NB4 (cell line): ENCODE data around the gene SOCS1.

ENCODE experiments used
- MYC ChIP-seq: IDR thresholded peaks from 2 replicates; pipeline ENCODE4 v1.6.1; 2011; ENCODE audit warnings: low read depth, low read length
- POLR2A ChIP-seq: IDR thresholded peaks from 2 replicates; pipeline ENCODE4 v1.6.1; 2011; ENCODE audit warnings: mild to moderate bottlenecking; ENCODE audit not compliant: insufficient read length; ENCODE audit errors: extremely low read depth
- TF ChIP-seq, protein P1 (sequence below): IDR thresholded peaks from one replicate; pipeline ENCODE4 v1.5.1; 2012; ENCODE audit warnings: low read depth, low read length
- TF ChIP-seq, protein P2 (sequence below): IDR thresholded peaks from 2 replicates; pipeline ENCODE4 v1.6.1; 2011; ENCODE audit warnings: low read depth, low read length

DNA sequence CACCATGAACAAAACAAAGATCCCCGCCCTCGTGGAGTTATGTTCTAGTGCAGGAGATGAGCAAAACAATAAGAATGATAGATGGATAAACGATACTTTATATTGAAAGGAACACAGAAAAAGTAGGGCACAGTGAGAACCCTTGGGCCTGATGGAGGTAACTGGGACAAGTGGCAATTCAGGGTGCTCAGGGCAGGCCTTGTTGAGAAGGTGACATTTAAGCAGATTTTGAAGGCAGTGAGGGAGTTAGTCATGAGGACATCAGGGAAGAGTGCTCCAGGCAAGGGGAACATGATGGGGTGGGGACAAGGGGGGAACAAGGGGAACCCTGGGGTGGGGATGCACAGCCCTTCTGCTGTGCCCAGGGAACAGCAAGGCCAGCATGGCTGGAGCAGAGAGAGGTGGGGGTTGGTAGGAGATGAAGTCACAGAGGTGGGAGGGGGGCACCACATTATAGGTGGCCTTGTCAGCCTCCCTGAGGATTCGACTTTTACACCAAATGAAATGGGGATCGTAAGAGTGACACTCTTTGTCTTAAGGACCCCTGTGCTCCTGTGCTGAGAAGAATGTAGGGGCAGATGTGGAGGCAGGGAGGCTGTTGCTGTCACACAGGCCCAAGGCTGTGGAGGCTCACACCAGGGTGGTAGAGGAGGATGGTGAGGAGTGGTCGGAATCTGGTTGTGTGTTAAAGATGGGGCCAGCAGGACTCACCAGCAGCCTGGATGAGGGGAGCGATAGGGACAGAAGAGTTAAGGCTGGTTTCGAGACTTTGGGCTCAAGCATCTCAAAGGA is 34.3 kb upstream of the SOCS1 start:
- TF ChIP-seq, protein P1, sequence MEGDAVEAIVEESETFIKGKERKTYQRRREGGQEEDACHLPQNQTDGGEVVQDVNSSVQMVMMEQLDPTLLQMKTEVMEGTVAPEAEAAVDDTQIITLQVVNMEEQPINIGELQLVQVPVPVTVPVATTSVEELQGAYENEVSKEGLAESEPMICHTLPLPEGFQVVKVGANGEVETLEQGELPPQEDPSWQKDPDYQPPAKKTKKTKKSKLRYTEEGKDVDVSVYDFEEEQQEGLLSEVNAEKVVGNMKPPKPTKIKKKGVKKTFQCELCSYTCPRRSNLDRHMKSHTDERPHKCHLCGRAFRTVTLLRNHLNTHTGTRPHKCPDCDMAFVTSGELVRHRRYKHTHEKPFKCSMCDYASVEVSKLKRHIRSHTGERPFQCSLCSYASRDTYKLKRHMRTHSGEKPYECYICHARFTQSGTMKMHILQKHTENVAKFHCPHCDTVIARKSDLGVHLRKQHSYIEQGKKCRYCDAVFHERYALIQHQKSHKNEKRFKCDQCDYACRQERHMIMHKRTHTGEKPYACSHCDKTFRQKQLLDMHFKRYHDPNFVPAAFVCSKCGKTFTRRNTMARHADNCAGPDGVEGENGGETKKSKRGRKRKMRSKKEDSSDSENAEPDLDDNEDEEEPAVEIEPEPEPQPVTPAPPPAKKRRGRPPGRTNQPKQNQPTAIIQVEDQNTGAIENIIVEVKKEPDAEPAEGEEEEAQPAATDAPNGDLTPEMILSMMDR, result no peak
- TF ChIP-seq MYC (no peak), POLR2A (no peak)
- TF ChIP-seq, protein P2, sequence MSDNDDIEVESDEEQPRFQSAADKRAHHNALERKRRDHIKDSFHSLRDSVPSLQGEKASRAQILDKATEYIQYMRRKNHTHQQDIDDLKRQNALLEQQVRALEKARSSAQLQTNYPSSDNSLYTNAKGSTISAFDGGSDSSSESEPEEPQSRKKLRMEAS, result no peak
